ENCODE results near the gene PSPC1.

The PSPC1 gene

GRCh38 chr13:19657872-19658591, 124.7 kb downstream of the PSPC1 start:
- Histone ChIP-seq H3K4me1 (ENCODE audit: control insufficient read depth, low read length) (no peaks in the 10 kb centered on the region), H3K79me2 (ENCODE audit: control insufficient read depth, low read length) (no peaks in the 10 kb centered on the region), H3K9me2 (replicated peaks; ENCODE audit: control insufficient read depth, low read length) (no peaks in the 10 kb centered on the region), H3K36me3 (ENCODE audit: control insufficient read depth, low read length) (peaks cover 50% of the 10 kb centered on the region), H3K4me3 (ENCODE audit: low read length) (no peak overlapping the region), H3K27ac (ENCODE audit: low read depth, low read length) (no peak overlapping the region), H3F3A (ENCODE audit: control insufficient read depth, insufficient read depth) (no peaks in the 10 kb centered on the region), H4K20me1 (ENCODE audit: control insufficient read depth, insufficient read depth, low read depth, low read length) (no peaks in the 10 kb centered on the region), H3K9me3 (ENCODE audit: control insufficient read depth, insufficient read depth, low read length) (no peaks in the 10 kb centered on the region), H3K4me2 (ENCODE audit: low read length) (no peak overlapping the region), H3K27me3 (ENCODE audit: control insufficient read depth, low read length) (no peaks in the 10 kb centered on the region)
- no peak for TF ChIP-seq CTCF (IDR thresholded peaks at IDR 0.05; ENCODE audit: low read depth, low read length, poor library complexity, severe bottlenecking)
- TF ChIP-seq EZH2phosphoT487 (IDR thresholded peaks at IDR 0.05; ENCODE audit: borderline replicate concordance, low read length), result no peak

Measured in DOHH2 (cell line).